Thymus (tissue), 11 donors: Measurements from ENCODE around the gene CD58. TPM values are rescaled to one million over a fixed set of nuclear protein-coding genes. Genes with fewer than 3 reads are reported as not detected.

ENCODE experiments used
- DNase-seq, 9 donors: peaks; one replicate each; pipeline ENCODE4 v3.0.0-alpha.2; 2013; ENCODE audit warnings: low spot score in 9 of 9, low read depth in 6 of 9, missing footprints in 1 of 9
- H3K27ac ChIP-seq, 2 donors: one replicate each; pipeline ENCODE4 v1.5.1; 2013; ENCODE audit warnings: control low read depth in 1 of 2, low read depth in 1 of 2, low read length in 1 of 2, mild to moderate bottlenecking in 1 of 2, moderate library complexity in 1 of 2
- H3K27me3 ChIP-seq, 2 donors: one replicate each; pipeline ENCODE4 v1.5.1; 2013; ENCODE audit warnings: low read length in 1 of 2; ENCODE audit not compliant: control insufficient read depth in 2 of 2, insufficient read depth in 1 of 2
- H3K36me3 ChIP-seq, 2 donors: one replicate each; pipeline ENCODE4 v1.5.1; 2013; ENCODE audit warnings: low read length in 1 of 2, mild to moderate bottlenecking in 1 of 2, moderate library complexity in 1 of 2; ENCODE audit not compliant: control insufficient read depth in 2 of 2, insufficient read depth in 2 of 2
- H3K4me1 ChIP-seq, 2 donors: one replicate each; pipeline ENCODE4 v1.5.1; 2013; ENCODE audit warnings: low read length in 2 of 2; ENCODE audit not compliant: control insufficient read depth in 2 of 2, insufficient read depth in 2 of 2
- H3K4me3 ChIP-seq, 2 donors: one replicate each; pipeline ENCODE4 v1.5.1; 2013; ENCODE audit warnings: low read length in 2 of 2, control low read depth in 1 of 2, mild to moderate bottlenecking in 1 of 2
- H3K9me3 ChIP-seq, 2 donors: one replicate each; pipeline ENCODE4 v1.5.1; 2013; ENCODE audit warnings: low read length in 1 of 2, mild to moderate bottlenecking in 1 of 2; ENCODE audit not compliant: control insufficient read depth in 2 of 2, insufficient read depth in 1 of 2
- WGBS: extraction: QIAGEN DNeasy Blood & Tissue Kit; methylation state at CpG from one replicate; pipeline ENCODE4 v1.1.7; 2013; 5-methylcytosine and 5-hydroxymethylcytosine counted together
- polyA plus RNA-seq: library from polyadenylated mRNA; stranded (reverse); fragments of 200-250 nt; gene quantifications from one replicate; pipeline ENCODE4 v1.2.3, GENCODE V29; 2013
- total RNA-seq: library from RNA; stranded (reverse); fragments of 120-200 nt; gene quantifications from one replicate; pipeline ENCODE4 v1.2.4, GENCODE V29; 2013
- donor health status: healthy.

CD58 gene
- total and polyA plus RNA-seq, 2 donors, result 12.7 to 24.6 TPM

- no peaks in the 10 kb centered on the region for H3K36me3 ChIP-seq
- peaks cover 0 to 10% of the 10 kb centered on the region in 2 donors for H3K27me3 ChIP-seq
- 40% methylated on average over 11 of the region's 11 CpGs for WGBS
- no peaks in the 10 kb centered on the region for H3K9me3 ChIP-seq
- peak in 7 of 9 donors; percentile 48 to 83 (median 63) for DNase-seq
- no peak overlapping the region for H3K27ac ChIP-seq
- no peak overlapping the region for H3K4me3 ChIP-seq
- H3K4me1 ChIP-seq, result peaks cover 15 to 23% of the 10 kb centered on the region in 2 donors
Measured at GRCh38 chr1:116574581-116575291, 3.9 kb upstream of the CD58 start.

- Histone ChIP-seq H3K27me3 (peaks cover 0 to 10% of the 10 kb centered on the region in 2 donors), H3K36me3 (no peaks in the 10 kb centered on the region), H3K27ac (no peak overlapping the region), H3K4me3 (no peak overlapping the region), H3K9me3 (no peaks in the 10 kb centered on the region), H3K4me1 (peaks cover 19 to 25% of the 10 kb centered on the region in 2 donors)
- whole genome bisulfite sequencing, result 97% methylated on average over 7 of the region's 7 CpGs
- no peak for DNase-seq
Measured at GRCh38 chr1:116573431-116574095, 2.7 kb upstream of the CD58 start.

GRCh38 chr1:116572771-116573430, 2.1 kb upstream of the CD58 start:
- 97% methylated on average over 4 of the region's 4 CpGs for WGBS
- Histone ChIP-seq H3K27ac (no peak overlapping the region), H3K4me1 (peaks cover 19 to 25% of the 10 kb centered on the region in 2 donors), H3K9me3 (no peaks in the 10 kb centered on the region), H3K27me3 (peaks cover 0 to 10% of the 10 kb centered on the region in 2 donors), H3K4me3 (no peak overlapping the region), H3K36me3 (no peaks in the 10 kb centered on the region)
- no peak for DNase-seq

GRCh38 chr1:116572099-116572498, 1.3 kb upstream of the CD58 start:
- Histone ChIP-seq H3K9me3 (no peaks in the 10 kb centered on the region), H3K4me3 (no peak overlapping the region), H3K27me3 (peaks cover 0 to 10% of the 10 kb centered on the region in 2 donors), H3K4me1 (peaks cover 19 to 25% of the 10 kb centered on the region in 2 donors), H3K36me3 (no peaks in the 10 kb centered on the region), H3K27ac (no peak overlapping the region)
- no peak for DNase-seq
- WGBS, result 93% methylated on average over 2 of the region's 2 CpGs

GRCh38 chr1:116571215-116571919, 541 bp upstream of the CD58 start:
- Histone ChIP-seq H3K4me3 (peak overlapping the region; percentile 80 to 85), H3K9me3 (no peaks in the 10 kb centered on the region), H3K27me3 (peaks cover 0 to 10% of the 10 kb centered on the region in 2 donors), H3K36me3 (no peaks in the 10 kb centered on the region), H3K27ac (peak overlapping the region; percentile 68 to 84), H3K4me1 (peaks cover 19 to 25% of the 10 kb centered on the region in 2 donors)
- WGBS, result 20% methylated on average over 24 of the region's 24 CpGs
- DNase-seq, result peak in 1 of 9 donors; percentile 28

- Histone ChIP-seq H3K27ac (peak overlapping the region in 1 of 2 donors; percentile 27), H3K36me3 (no peaks in the 10 kb centered on the region), H3K4me1 (peaks cover 18 to 25% of the 10 kb centered on the region in 2 donors), H3K9me3 (no peaks in the 10 kb centered on the region), H3K4me3 (peak overlapping the region; percentile 80 to 85), H3K27me3 (peaks cover 0 to 10% of the 10 kb centered on the region in 2 donors)
- WGBS, result 30% methylated on average over 22 of the region's 22 CpGs
- peak in 2 of 9 donors; percentile 18 to 29 for DNase-seq
Measured at GRCh38 chr1:116569776-116570357, 959 bp downstream of the CD58 start.

GRCh38 chr1:116569381-116569670, 1.5 kb downstream of the CD58 start:
- H3K9me3 ChIP-seq, result no peaks in the 10 kb centered on the region
- H3K27ac ChIP-seq, result no peak overlapping the region
- peaks cover 17 to 25% of the 10 kb centered on the region in 2 donors for H3K4me1 ChIP-seq
- no peak for DNase-seq
- no peak overlapping the region for H3K4me3 ChIP-seq
- H3K36me3 ChIP-seq, result no peaks in the 10 kb centered on the region
- peaks cover 0 to 10% of the 10 kb centered on the region in 2 donors for H3K27me3 ChIP-seq

- no peak overlapping the region for H3K4me3 ChIP-seq
- WGBS, result 98% methylated on average over 2 of the region's 2 CpGs
- DNase-seq, result no peak
- no peak overlapping the region for H3K27ac ChIP-seq
- H3K27me3 ChIP-seq, result peaks cover 0 to 10% of the 10 kb centered on the region in 2 donors
- H3K9me3 ChIP-seq, result no peaks in the 10 kb centered on the region
- H3K4me1 ChIP-seq, result peaks cover 17 to 25% of the 10 kb centered on the region in 2 donors
- no peaks in the 10 kb centered on the region for H3K36me3 ChIP-seq
Measured at GRCh38 chr1:116568662-116569380, 2.0 kb downstream of the CD58 start.
